Measurements from ENCODE around the gene SH3RF3. TPM values are rescaled to one million over a fixed set of nuclear protein-coding genes. Genes with fewer than 3 reads are reported as not detected.

The SH3RF3 gene
- total RNA-seq, 1 experiment from 2014 or later: not detected

- no peak for ATAC-seq
- H3K9ac ChIP-seq (ENCODE audit: low read length): no peak overlapping the region
- no peak for DNase-seq (ENCODE audit: low read depth, low spot score)
- ChIA-PET RAD21 (ENCODE audit: low non-redundant PET in 1 of 2, low total read pairs in 2 of 2, uncharacterized antibody in 2 of 2, unreplicated experiment in 2 of 2) (no interaction called here), CTCF (no interaction called here), POLR2A (no interaction called here)
- H3K4me2 ChIP-seq (ENCODE audit: low read length): no peak overlapping the region
- no peaks in the 10 kb centered on the region for H3K27me3 ChIP-seq (ENCODE audit: insufficient read depth, low read length)
- no peaks in the 10 kb centered on the region for H3K9me3 ChIP-seq (ENCODE audit: control insufficient read depth in 1 of 2, insufficient read depth in 1 of 2, low read depth in 1 of 2, low read length in 2 of 2)
- H3K9me2 ChIP-seq (ENCODE audit: insufficient read depth): no peaks in the 10 kb centered on the region
- H4K20me1 ChIP-seq (ENCODE audit: insufficient read depth): no peaks in the 10 kb centered on the region
- H3K36me3 ChIP-seq (ENCODE audit: control insufficient read depth in 1 of 2, insufficient read depth in 2 of 2, low read length in 2 of 2): no peaks in the 10 kb centered on the region
- intact Hi-C loops (cut with micrococcal nuclease): no loop called here
- H3K27ac ChIP-seq (ENCODE audit: low read depth, low read length): no peak overlapping the region
- no TSS peak for BruUV-seq (replicated peaks)
- TF ChIP-seq TCF7L2 (IDR thresholded peaks at IDR 0.05; ENCODE audit: borderline replicate concordance, extremely low read depth, insufficient read depth, insufficient read length) (no peak), MAX (IDR thresholded peaks at IDR 0.05) (no peak), EGR1 (IDR thresholded peaks at IDR 0.05; ENCODE audit: low read depth) (no peak), ELF1 (IDR thresholded peaks at IDR 0.05; ENCODE audit: borderline replicate concordance, low read depth) (no peak), ZNF274 (IDR thresholded peaks at IDR 0.05; ENCODE audit: low read depth, low read length) (no peak), YY1 (IDR thresholded peaks at IDR 0.05; ENCODE audit: extremely low read depth, insufficient replicate concordance, low read depth, low read length) (no peak), REST (IDR thresholded peaks at IDR 0.05; ENCODE audit: low read depth) (no peak), SIN3A (IDR thresholded peaks at IDR 0.05; ENCODE audit: low read depth) (no peak)
- no peak overlapping the region for H3K4me3 ChIP-seq (replicated peaks in 1 of 2; ENCODE audit: low read depth in 1 of 2, low read length in 2 of 2)
- H3K4me1 ChIP-seq (ENCODE audit: control insufficient read depth in 1 of 2, insufficient read depth in 2 of 2, low read length in 2 of 2): no peaks in the 10 kb centered on the region
- no peak overlapping the region for H2AFZ ChIP-seq (ENCODE audit: low read depth, low read length, poor library complexity, severe bottlenecking)
- H3K79me2 ChIP-seq (ENCODE audit: insufficient read depth, low read length): no peaks in the 10 kb centered on the region
Observed at GRCh38 chr2:109507217-109507616, 378.2 kb downstream of the SH3RF3 start.

Measured in HCT116 (cell line).